Measurements from ENCODE around the gene CDKN2AIP. TPM values are rescaled to one million over a fixed set of nuclear protein-coding genes. Genes with fewer than 3 reads are reported as not detected.

CDKN2AIP gene
- total RNA-seq, 1 donor from 2014 or later: 56.5 TPM

- DNase-seq (ENCODE audit: low read depth): no peak
Measured at GRCh38 chr4:183495184-183495583, 50.7 kb downstream of the CDKN2AIP start.

Other genes with a start within 250 kb of the CDKN2AIP start
- not detected in 2 replicates for gene CLDN22, start 124.4 kb upstream of the CDKN2AIP start, total RNA-seq
- not detected in 2 replicates for gene CLDN24, start 122.2 kb upstream of the CDKN2AIP start, total RNA-seq
- 10.4 and 22.0 TPM in 2 replicates for gene ING2, start 60.4 kb downstream of the CDKN2AIP start, total RNA-seq
- gene RWDD4, start 214.5 kb downstream of the CDKN2AIP start, total RNA-seq: 23.4 and 28.5 TPM in 2 replicates
- gene TRAPPC11, start 214.7 kb downstream of the CDKN2AIP start, total RNA-seq: 48.1 and 63.6 TPM in 2 replicates